Spleen (tissue), 13 donors: ENCODE measurements around the gene TMEM72. TPM values are rescaled to one million over a fixed set of nuclear protein-coding genes. Genes with fewer than 3 reads are reported as not detected.

Experiments
- DNase-seq: peaks from one replicate; pipeline ENCODE4 v3.0.0-alpha.2; 2020
- H3K27ac ChIP-seq, 8 donors: fragments of 200-600 bp; sonication (generic) in 7 of 8; 1 replicate in 4 of 8; 2 replicates in 4 of 8; pipeline versions ENCODE4 v1.5.0 to v1.8.0; 2016 to 2021; ENCODE audit warnings: inconsistent platforms in 4 of 8, mild to moderate bottlenecking in 4 of 8, moderate library complexity in 1 of 8
- H3K27me3 ChIP-seq, 7 donors: fragments of 200-600 bp; sonication (generic) in 6 of 7; replicated peaks in 1 of 7; 1 replicate in 4 of 7; 2 replicates in 3 of 7; pipeline versions ENCODE4 v1.5.0 to v1.8.0; 2016 to 2021; ENCODE audit warnings: inconsistent platforms in 3 of 7, mild to moderate bottlenecking in 1 of 7
- H3K36me3 ChIP-seq, 6 donors: fragments of 200-600 bp; sonication (generic) in 5 of 6; 1 replicate in 4 of 6; 2 replicates in 2 of 6; pipeline versions ENCODE4 v1.5.0 to v1.8.0; 2016 to 2021; ENCODE audit warnings: inconsistent platforms in 2 of 6
- H3K4me1 ChIP-seq, 6 donors: fragments of 200-600 bp; sonication (generic) in 5 of 6; 1 replicate in 3 of 6; 2 replicates in 3 of 6; pipeline versions ENCODE4 v1.5.0 to v1.8.0; 2016 to 2021; ENCODE audit warnings: inconsistent platforms in 3 of 6
- H3K4me3 ChIP-seq, 8 donors: fragments of 200-600 bp; sonication (generic) in 7 of 8; 1 replicate in 4 of 8; 2 replicates in 4 of 8; pipeline versions ENCODE4 v1.5.0 to v1.8.0; 2016 to 2021; ENCODE audit warnings: inconsistent platforms in 4 of 8, mild to moderate bottlenecking in 4 of 8, moderate library complexity in 2 of 8
- H3K9me3 ChIP-seq, 8 donors: fragments of 200-600 bp; sonication (generic) in 7 of 8; 1 replicate in 4 of 8; 2 replicates in 4 of 8; pipeline versions ENCODE4 v1.5.0 to v1.8.0; 2016 to 2021; ENCODE audit warnings: inconsistent platforms in 4 of 8
- POLR2A ChIP-seq, 3 donors: fragments of 450-650 bp; IDR thresholded peaks; one replicate each; pipeline ENCODE4 v1.5.1; 2017; ENCODE audit warnings: antibody characterized with exemption in 3 of 3, mild to moderate bottlenecking in 1 of 3
- POLR2AphosphoS5 ChIP-seq, 3 donors: sonication (generic); formaldehyde crosslinking; IDR thresholded peaks; one replicate each; pipeline ENCODE4 v1.5.1; 2017; ENCODE audit warnings: antibody characterized with exemption in 3 of 3
- WGBS, 5 donors: extraction: QIAGEN DNeasy Blood & Tissue Kit in 3 of 5; methylation state at CpG; one replicate each; pipeline versions ENCODE4 v1.1.5 to v1.1.7; 2013 to 2018; 5-methylcytosine and 5-hydroxymethylcytosine counted together
- intact Hi-C: fragments of 100-400 bp; cut with DNase I; formaldehyde crosslinking; loops from one replicate; pipeline ENCODE4 v1.15.0; 2023; ENCODE audit warnings: low total_unique reads
- long read RNA-seq, 2 donors: transcript quantifications; one replicate each; lab custom pipeline, GENCODE V29; 2026
- polyA plus RNA-seq, 3 donors: library from polyadenylated mRNA; stranded (reverse); fragments of 200-250 nt; gene quantifications; one replicate each; pipeline ENCODE4 v1.2.1, GENCODE V29; 2013
- total RNA-seq, 7 donors: library from RNA; depleted of rRNA in 3 of 7; stranded (reverse); fragments of >200 nt in 3 of 7; fragmentation: NEBNext Ultra II Directional in 4 of 7; extraction: Animal tissue kit (Norgen Biotek cat#: 25700) in 4 of 7; gene quantifications; one replicate each; pipeline versions ENCODE4 v1.1.0 to v1.2.1, GENCODE V29; 2016 to 2021
- TF ChIP-seq, protein P1 (sequence below), 11 experiments: fragments of 200-600 bp in 7 of 11; fragments of 450-650 bp in 4 of 11; sonication (generic) in 4 of 11; IDR thresholded peaks in 8 of 11; conservative IDR thresholded peaks in 3 of 11; 1 replicate in 7 of 11; 2 replicates in 4 of 11; pipeline versions ENCODE4 v1.4.0 to v1.8.0; 2016 to 2021; ENCODE audit warnings: antibody characterized with exemption in 11 of 11, inconsistent platforms in 4 of 11, mild to moderate bottlenecking in 1 of 11
- donor health status: healthy with polysubstance abuse.
- donor health status: DM: no; HTN: no; CAD: no; lungs with moderate emphysema.
- donor health status: DM: no; HTN: no; CAD: no.
- donor health status: Bipolar disorder and iron deficiency.
- donor health status: healthy.
- donor health status: DM: no; HTN: no; CAD: no.
- donor health status: DM: yes; HTN: yes; CAD: no.

The TMEM72 gene
- total RNA-seq: not detected
- polyA plus RNA-seq: under 1 TPM in 1 of 3 donors, not detected in 2; 0.04 TPM
- long read RNA-seq, donor 1: 0 reads
- long read RNA-seq, donor 2, partial matches to known transcripts: 0 of 1 reads
- long read RNA-seq, donor 2, other reads (novel, unspliced or antisense): 0 of 1 reads

GRCh38 chr10:44911081-44911540, at the start of gene TMEM72:
TSS of gene TMEM72 (plus strand) at chr10:44911337. CDS start at chr10:44911513, 176 bp downstream.
- H3K4me3 ChIP-seq: no peak within 1 kb of the TSS
- H3K36me3 ChIP-seq: no peaks in the 10 kb centered on the region
- H3K27ac ChIP-seq: no peak within 1 kb of the TSS
- no peaks in the 10 kb centered on the region for H3K9me3 ChIP-seq
- TF ChIP-seq, protein P1, sequence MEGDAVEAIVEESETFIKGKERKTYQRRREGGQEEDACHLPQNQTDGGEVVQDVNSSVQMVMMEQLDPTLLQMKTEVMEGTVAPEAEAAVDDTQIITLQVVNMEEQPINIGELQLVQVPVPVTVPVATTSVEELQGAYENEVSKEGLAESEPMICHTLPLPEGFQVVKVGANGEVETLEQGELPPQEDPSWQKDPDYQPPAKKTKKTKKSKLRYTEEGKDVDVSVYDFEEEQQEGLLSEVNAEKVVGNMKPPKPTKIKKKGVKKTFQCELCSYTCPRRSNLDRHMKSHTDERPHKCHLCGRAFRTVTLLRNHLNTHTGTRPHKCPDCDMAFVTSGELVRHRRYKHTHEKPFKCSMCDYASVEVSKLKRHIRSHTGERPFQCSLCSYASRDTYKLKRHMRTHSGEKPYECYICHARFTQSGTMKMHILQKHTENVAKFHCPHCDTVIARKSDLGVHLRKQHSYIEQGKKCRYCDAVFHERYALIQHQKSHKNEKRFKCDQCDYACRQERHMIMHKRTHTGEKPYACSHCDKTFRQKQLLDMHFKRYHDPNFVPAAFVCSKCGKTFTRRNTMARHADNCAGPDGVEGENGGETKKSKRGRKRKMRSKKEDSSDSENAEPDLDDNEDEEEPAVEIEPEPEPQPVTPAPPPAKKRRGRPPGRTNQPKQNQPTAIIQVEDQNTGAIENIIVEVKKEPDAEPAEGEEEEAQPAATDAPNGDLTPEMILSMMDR (IDR thresholded peaks at IDR 0.05 in 8 of 11, conservative IDR thresholded peaks at IDR 0.05 in 3 of 11): no peak
- TF ChIP-seq POLR2A (IDR thresholded peaks at IDR 0.05) (no peak), POLR2AphosphoS5 (IDR thresholded peaks at IDR 0.05) (no peak)
- no peaks in the 10 kb centered on the region for H3K27me3 ChIP-seq
- WGBS, 5 donors: 65 to 83% (median 78%) methylated on average over 4 to 12 of the region's 12 CpGs
- intact Hi-C loops: no loop called here
- H3K4me1 ChIP-seq: peaks cover 0 to 41% (median 15%) of the 10 kb centered on the region in 6 donors
- no peak for DNase-seq

GRCh38 chr10:44862006-44862751, 49.0 kb upstream of the TMEM72 start:
- no peak overlapping the region for H3K27ac ChIP-seq
- no peaks in the 10 kb centered on the region for H3K36me3 ChIP-seq
- intact Hi-C loops: loop anchor here (5.0 kb wide), 1 partner anchor 1190 kb away; no protein-coding TSS in a partner anchor
- no peaks in the 10 kb centered on the region for H3K9me3 ChIP-seq
- DNase-seq: no peak
- no peak overlapping the region for H3K4me3 ChIP-seq
- WGBS, 5 donors: 51 to 65% (median 58%) methylated on average over 12 of the region's 12 CpGs
- TF ChIP-seq POLR2AphosphoS5 (IDR thresholded peaks at IDR 0.05) (no peak), POLR2A (IDR thresholded peaks at IDR 0.05) (no peak)
- TF ChIP-seq, protein P1 (IDR thresholded peaks at IDR 0.05 in 8 of 11, conservative IDR thresholded peaks at IDR 0.05 in 3 of 11): no peak
- peaks cover 4 to 47% (median 28%) of the 10 kb centered on the region in 6 donors for H3K4me1 ChIP-seq
- H3K27me3 ChIP-seq: peaks cover 0 to 49% (median 20%) of the 10 kb centered on the region in 7 donors

DNA sequence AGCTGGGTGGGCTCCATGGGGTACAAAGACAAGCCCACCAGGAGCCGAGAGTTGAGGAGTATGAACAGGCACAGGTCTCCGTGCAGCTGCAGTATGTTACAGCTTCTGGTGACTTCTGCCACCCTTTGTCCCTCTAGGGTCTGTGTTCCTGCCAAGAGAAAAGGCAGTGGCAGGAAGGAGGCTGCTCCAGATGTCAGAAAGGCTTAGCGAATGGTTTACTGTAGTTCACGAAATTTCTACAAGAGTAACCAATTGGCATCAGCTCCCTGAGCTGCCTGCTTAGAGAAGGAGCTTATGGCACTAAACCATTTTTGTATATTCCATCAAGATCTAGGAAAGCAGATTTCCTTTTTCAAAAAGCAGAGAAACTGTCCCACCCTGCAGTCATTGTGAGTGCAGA, 48.2 kb upstream of the TMEM72 start:
- intact Hi-C loops: loop anchor here (5.0 kb wide), 1 partner anchor 1191 kb away; no protein-coding TSS in a partner anchor
- DNase-seq: no peak
- WGBS, 5 donors: 43 to 60% (median 56%) methylated on average over 4 of the region's 4 CpGs

GRCh38 chr10:44863344-44864047, 47.6 kb upstream of the TMEM72 start:
- Histone ChIP-seq H3K4me1 (peaks cover 4 to 41% (median 26%) of the 10 kb centered on the region in 6 donors), H3K27me3 (peaks cover 0 to 51% (median 20%) of the 10 kb centered on the region in 7 donors), H3K36me3 (no peaks in the 10 kb centered on the region), H3K9me3 (no peaks in the 10 kb centered on the region), H3K27ac (no peak overlapping the region), H3K4me3 (no peak overlapping the region)
- intact Hi-C loops: loop anchor here (5.0 kb wide), 1 partner anchor 1191 kb away; no protein-coding TSS in a partner anchor
- TF ChIP-seq POLR2AphosphoS5 (IDR thresholded peaks at IDR 0.05) (no peak), POLR2A (IDR thresholded peaks at IDR 0.05) (no peak)
- TF ChIP-seq, protein P1 (IDR thresholded peaks at IDR 0.05 in 8 of 11, conservative IDR thresholded peaks at IDR 0.05 in 3 of 11): no peak
- WGBS, 5 donors: 65 to 71% (median 70%) methylated on average over 15 of the region's 15 CpGs
- no peak for DNase-seq

More for the DNA sequence above, 48.2 kb upstream of the TMEM72 start:
- no peaks in the 10 kb centered on the region for H3K9me3 ChIP-seq
- no peak overlapping the region for H3K4me3 ChIP-seq
- TF ChIP-seq POLR2A (IDR thresholded peaks at IDR 0.05): no peak
- peak in 1 of 3 donors; percentile 19 for TF ChIP-seq POLR2AphosphoS5 (IDR thresholded peaks at IDR 0.05)
- no peak overlapping the region for H3K27ac ChIP-seq
- H3K36me3 ChIP-seq: no peaks in the 10 kb centered on the region
- H3K4me1 ChIP-seq: peaks cover 4 to 41% (median 27%) of the 10 kb centered on the region in 6 donors
- H3K27me3 ChIP-seq: peaks cover 0 to 49% (median 20%) of the 10 kb centered on the region in 7 donors
